Kidney capillary endothelial cell (primary cell): ENCODE measurements around the gene SLC12A5.
A peak's percentile ranks its signal among the peaks of the same experiment; 100 is the strongest.
"Not testable (repeated sequence)": the region's sequence is repeated elsewhere in the genome, so short reads cannot be mapped to it uniquely, and the experiment has no call there.

Source experiments
- DNase-seq: peaks from one replicate; pipeline ENCODE4 v3.0.0-alpha.2; 2018; ENCODE audit warnings: low spot score

SLC12A5 gene

GRCh38 chr20:46081074-46081473 is 52.1 kb downstream of the SLC12A5 start:
- no peak for DNase-seq

GRCh38 chr20:46083101-46083500 is 54.1 kb downstream of the SLC12A5 start:
- no peak for DNase-seq

GRCh38 chr20:46083531-46084061 is 54.6 kb downstream of the SLC12A5 start:
- no peak for DNase-seq

GRCh38 chr20:46084805-46085178 is 55.8 kb downstream of the SLC12A5 start:
- DNase-seq = no peak

- no peak for DNase-seq
Measured at GRCh38 chr20:46085179-46085851, 56.3 kb downstream of the SLC12A5 start.

DNA sequence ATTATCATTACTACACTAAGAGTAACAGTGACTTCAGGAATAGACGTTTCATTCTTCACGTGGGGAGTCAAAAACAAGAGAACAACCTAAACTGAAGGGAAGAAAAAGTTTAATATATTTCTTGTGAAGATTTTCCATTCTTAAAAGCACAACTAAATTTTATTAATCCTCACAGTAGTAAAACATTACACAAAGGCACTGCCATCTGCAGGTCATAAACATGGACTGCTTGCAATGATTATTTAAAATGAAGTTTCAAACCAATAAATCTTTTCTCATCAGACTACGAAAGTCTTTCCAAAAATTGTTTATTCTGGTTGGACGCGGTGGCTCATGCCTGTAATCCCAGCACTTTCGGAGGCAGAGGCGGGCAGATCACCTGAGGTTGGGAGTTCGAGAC is 58.1 kb downstream of the SLC12A5 start:
- DNase-seq = peak; percentile 12

- peak; percentile 28 for DNase-seq
Measured at GRCh38 chr20:46088409-46089166, 59.6 kb downstream of the SLC12A5 start.

- no peak for DNase-seq
Measured at GRCh38 chr20:46089167-46089416, 60.1 kb downstream of the SLC12A5 start.

DNA sequence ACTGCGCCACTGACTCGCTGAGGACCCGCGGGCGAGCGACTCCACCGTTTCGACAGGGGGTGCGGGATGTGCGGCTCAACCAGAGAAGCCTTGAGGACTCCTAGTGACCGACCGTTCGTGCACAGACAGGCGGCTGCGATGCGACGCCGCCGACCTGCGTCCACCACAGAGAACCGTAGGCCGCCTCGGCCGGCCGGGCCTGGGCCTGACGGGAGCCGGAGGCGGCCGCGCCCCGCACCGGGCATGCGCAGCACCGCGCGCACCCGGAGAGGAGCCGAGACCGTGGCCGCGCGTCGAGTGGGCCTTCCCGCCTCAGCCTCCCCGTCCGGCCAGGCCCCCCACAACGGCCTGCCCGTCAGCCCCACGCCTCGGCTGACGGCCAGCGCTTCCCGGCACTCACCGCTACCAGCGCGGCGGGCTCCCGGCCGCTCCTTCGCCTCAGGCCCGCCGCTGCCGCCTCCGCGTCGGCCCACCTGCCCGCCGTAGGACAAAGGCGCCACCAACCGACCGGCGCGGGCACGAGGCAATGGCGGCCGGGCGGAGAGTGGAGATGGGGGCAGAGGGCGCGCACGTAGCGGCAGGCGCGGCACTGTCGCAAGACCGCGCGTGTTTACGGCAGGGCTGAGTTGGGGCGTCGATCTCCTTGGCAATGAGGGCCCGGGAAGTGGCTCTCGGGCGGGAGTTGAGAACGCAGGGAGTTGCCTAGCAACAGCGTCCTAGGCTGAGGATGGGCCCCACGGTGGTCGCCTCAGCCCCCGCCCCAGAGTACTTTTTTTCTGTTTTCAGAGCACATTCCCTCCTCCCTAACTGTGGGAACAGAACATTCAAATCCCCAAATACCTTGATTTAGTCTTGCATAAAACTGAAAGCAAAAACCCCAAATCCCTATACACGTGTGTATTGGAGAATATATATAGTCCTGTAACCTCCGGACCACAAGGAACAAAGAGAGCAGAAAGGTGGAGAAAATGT is 60.7 kb downstream of the SLC12A5 start, which contains the start of gene NCOA5:
NCOA5 (minus strand) TSS at position 546 of the 972 bp plus-strand sequence. CDS start 10,538 bp downstream, outside the sequence.
- peak; percentile 94 for DNase-seq

DNA sequence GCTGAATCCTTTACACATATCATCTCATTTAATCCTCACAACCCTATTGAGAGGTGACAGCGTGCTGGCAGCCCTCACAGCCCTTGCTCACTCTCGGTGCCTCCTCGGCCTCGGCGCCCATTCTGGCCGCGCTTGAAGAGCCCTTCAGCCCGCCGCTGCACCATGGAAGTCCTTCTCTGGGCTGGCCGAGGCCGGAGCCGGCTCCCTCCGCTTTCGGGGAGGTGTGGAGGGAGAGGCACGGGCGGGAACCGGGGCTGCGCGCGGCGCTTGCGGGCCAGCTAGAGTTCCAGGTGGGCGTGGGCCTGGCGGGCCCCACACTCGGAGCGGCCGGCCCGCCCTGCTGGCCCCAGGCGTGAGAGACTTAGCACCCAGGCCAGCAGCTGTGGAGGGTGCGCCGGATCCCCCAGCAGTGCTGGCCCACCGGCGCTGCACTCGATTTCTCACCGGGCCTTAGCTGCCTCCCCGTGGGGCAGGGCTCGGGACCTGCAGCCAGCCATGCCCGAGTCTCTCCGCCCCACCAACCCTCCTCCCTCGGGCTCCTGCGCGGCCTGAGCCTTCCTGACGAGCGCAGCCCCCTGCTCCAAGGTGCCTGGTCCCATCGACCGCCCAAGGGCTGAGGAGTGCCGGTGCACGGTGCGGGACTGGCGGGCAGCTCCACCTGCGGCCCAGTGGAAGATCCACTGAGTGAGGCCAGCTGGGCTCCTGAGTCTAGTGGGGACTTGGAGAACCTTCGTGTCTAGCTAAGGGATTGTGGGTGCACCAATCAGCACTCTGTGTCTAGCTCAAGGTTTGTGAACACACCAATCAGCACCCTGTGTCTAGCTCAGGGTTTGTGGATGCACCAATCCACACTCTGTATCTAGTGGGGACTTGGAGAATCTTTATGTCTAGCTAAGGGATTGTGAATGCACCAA is 62.9 kb downstream of the SLC12A5 start:
- not testable (repeated sequence) for DNase-seq

GRCh38 chr20:46093531-46093930 is 64.5 kb downstream of the SLC12A5 start:
- DNase-seq = no peak

DNA sequence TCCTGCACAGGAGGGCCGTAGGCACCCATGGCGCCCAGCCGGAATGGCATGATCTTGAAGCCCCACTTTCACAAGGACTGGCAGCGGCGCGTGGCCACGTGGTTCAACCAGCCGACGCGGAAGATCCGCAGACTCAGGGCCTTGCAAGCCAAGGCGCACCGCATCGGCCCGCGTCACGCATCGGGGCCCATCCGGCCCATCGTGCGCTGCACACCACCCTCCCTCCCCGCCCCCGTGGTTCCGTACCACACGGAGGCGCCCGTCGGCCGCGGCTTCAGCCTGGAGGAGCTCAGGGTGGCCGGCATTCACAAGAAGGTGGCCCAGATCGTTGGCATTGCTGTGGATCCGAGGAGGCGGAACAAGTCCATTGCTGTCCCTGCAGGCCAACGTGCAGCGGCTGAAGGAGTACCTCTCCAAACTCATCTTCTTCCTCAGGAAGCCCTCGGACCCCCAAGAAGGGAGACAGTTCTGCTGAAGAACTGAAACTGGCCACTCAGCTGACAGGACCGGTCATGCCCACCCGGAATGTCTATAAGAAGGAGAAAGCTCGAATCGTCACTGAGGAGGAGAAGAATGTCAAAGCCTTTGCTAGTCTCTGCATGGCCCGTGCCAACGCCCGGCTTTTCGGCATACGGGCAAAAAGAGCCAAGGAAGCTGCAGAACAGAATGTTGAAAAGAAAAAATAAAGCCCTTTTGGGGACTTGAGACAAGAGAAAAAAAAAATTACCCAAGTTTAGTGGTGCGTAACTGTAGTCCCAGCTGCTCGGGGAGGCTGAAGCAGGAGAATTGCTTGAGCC is 70.7 kb downstream of the SLC12A5 start:
- DNase-seq = no peak

GRCh38 chr20:46100444-46100843 is 71.4 kb downstream of the SLC12A5 start:
- DNase-seq = not testable (repeated sequence)

- DNase-seq = no peak
Measured at GRCh38 chr20:46100988-46101387, 72.0 kb downstream of the SLC12A5 start.

- DNase-seq = no peak
Measured at GRCh38 chr20:46101957-46102356, 72.9 kb downstream of the SLC12A5 start.

DNA sequence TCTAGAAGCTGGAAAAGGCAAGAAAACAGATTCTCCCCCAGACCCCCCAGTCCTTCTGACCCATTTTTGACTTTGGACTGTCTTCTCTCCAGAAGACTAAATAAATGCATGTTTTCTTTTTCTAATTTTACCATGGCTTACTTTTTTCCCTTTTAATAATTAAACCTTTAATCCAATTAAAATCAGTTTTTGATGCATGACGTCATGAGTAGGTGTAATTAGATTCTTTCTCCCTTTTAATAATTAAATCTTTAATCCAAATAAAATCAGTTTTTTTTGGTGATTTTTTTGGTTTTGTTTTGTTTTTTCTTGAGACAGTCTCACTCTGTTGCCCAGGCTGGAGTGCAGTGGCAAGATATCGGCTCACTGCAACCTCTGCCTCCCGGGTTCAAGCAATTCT is 73.9 kb downstream of the SLC12A5 start:
- DNase-seq = no peak

GRCh38 chr20:46104262-46104661 is 75.2 kb downstream of the SLC12A5 start:
- no peak for DNase-seq

- no peak for DNase-seq
Measured at GRCh38 chr20:46107061-46107460, 78.0 kb downstream of the SLC12A5 start.

DNA sequence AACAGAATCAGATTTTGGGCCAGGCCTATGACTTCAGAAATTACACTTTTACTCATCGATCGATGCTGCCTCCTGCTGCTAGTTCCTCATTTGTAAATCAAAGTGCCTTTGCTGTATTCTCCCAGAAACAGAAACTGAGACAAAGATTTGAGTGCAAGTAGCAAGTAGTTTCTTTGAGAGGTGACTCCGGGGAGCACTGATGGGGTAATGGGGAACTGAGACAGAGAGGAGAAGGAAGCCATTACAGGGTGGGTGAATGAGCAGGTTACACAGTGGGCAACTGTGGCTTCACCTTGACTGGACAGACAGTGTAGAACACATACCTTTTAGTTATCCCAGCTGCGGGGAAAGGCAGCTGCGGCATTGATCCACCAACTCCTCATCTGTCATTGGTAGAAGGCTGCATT is 79.4 kb downstream of the SLC12A5 start:
- no peak for DNase-seq

DNA sequence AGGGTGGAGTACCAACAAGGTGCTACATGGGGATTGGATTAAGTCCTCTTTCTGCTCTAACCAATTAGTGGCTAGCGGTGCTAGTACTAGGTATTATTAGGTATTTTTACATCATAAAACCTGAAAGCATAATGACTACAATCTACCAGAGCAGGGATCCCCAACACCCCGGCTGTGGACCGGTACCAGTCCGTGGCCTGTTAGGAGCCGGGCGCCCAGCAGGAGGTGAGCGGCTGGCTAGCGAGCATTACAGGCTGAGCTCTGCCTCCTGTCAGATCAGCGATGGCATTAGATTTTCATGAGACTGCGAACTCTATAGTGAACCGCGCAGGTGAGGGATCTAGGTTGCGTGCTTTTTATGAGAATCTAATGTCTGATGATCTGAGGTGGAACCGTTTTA is 80.0 kb downstream of the SLC12A5 start:
- no peak for DNase-seq
